Endodermal cell (in vitro differentiated cells): ENCODE results near the gene WNT8A. TPM values are rescaled to one million over a fixed set of nuclear protein-coding genes. Genes with fewer than 3 reads are reported as not detected.

ENCODE experiments used
- DNase-seq: peaks from one replicate; pipeline ENCODE4 v3.0.0-alpha.2; 2017
- H3K27ac ChIP-seq: 2 replicates; pipeline ENCODE4 v1.5.1; 2013; ENCODE audit warnings: mild to moderate bottlenecking, low read depth, low read length, moderate library complexity
- H3K27me3 ChIP-seq: 2 replicates; pipeline ENCODE4 v1.6.1; 2013; ENCODE audit warnings: mild to moderate bottlenecking, low read length, moderate library complexity; ENCODE audit not compliant: insufficient read depth, control insufficient read depth, poor library complexity, severe bottlenecking
- H3K36me3 ChIP-seq: 2 replicates; pipeline ENCODE4 v1.7.0; 2013; ENCODE audit warnings: mild to moderate bottlenecking, low read length, moderate library complexity; ENCODE audit not compliant: control insufficient read depth, insufficient read depth
- H3K4me1 ChIP-seq: one replicate; pipeline ENCODE4 v1.7.0; 2013; ENCODE audit warnings: low read length; ENCODE audit not compliant: control insufficient read depth, insufficient read depth
- H3K4me3 ChIP-seq: 2 replicates; pipeline ENCODE4 v1.5.1; 2013; ENCODE audit warnings: mild to moderate bottlenecking, low read length, moderate library complexity
- H3K9ac ChIP-seq: 2 replicates; pipeline ENCODE4 v1.6.1; 2013; ENCODE audit warnings: mild to moderate bottlenecking, low read length, moderate library complexity; ENCODE audit not compliant: poor library complexity, severe bottlenecking; ENCODE audit errors: extremely low read depth
- H3K9me3 ChIP-seq: 2 replicates; pipeline ENCODE4 v1.6.1; 2013; ENCODE audit warnings: mild to moderate bottlenecking, low read length, moderate library complexity; ENCODE audit not compliant: control insufficient read depth
- H3K27ac Mint-ChIP-seq: 2 replicates; pipeline ENCODE4 v1.8.0; 2020; ENCODE audit warnings: mixed read lengths
- H3K27me3 Mint-ChIP-seq: 2 replicates; pipeline ENCODE4 v1.8.0; 2021; ENCODE audit warnings: mild to moderate bottlenecking, mixed read lengths; ENCODE audit not compliant: insufficient read depth
- H3K36me3 Mint-ChIP-seq: 2 replicates; pipeline ENCODE4 v1.8.0; 2020; ENCODE audit warnings: low read depth, mixed read lengths
- H3K4me1 Mint-ChIP-seq: 2 replicates; pipeline ENCODE4 v1.8.0; 2020; ENCODE audit warnings: mixed read lengths
- H3K4me3 Mint-ChIP-seq: 2 replicates; pipeline ENCODE4 v1.8.0; 2020; ENCODE audit warnings: mild to moderate bottlenecking, moderate library complexity, mixed read lengths
- H3K9me3 Mint-ChIP-seq: 2 replicates; pipeline ENCODE4 v1.8.0; 2020; ENCODE audit warnings: mild to moderate bottlenecking, mixed read lengths
- WGBS, 2 experiments: methylation state at CpG; one replicate each; pipeline versions ENCODE4 v1.1.5 to v1.1.7; 2013; ENCODE audit warnings: missing lambda C conversion rate in 2 of 2, mixed read lengths in 1 of 2; ENCODE audit not compliant: insufficient coverage in 1 of 2, insufficient read length in 1 of 2; 5-methylcytosine and 5-hydroxymethylcytosine counted together
- total RNA-seq, 2 donors: library from RNA; stranded (reverse); fragmentation: NEBNext Ultra II Directional in 1 of 2; extraction: Animal tissue kit (Norgen Biotek cat#: 25700) in 1 of 2; gene quantifications; 2 replicates in 1 of 2; 3 replicates in 1 of 2; pipeline ENCODE4 v1.2.1, GENCODE V29; 2021
- TF ChIP-seq, protein P1 (sequence below): fragments of 200-600 bp; sonication (generic); conservative IDR thresholded peaks from 2 replicates; pipeline ENCODE4 v1.5.0; 2021; ENCODE audit warnings: antibody characterized with exemption, mild to moderate bottlenecking

The WNT8A gene
- total RNA-seq, 2 donors from 2014 or later, result 0.49 to 2.2 TPM

- TF ChIP-seq, protein P1, sequence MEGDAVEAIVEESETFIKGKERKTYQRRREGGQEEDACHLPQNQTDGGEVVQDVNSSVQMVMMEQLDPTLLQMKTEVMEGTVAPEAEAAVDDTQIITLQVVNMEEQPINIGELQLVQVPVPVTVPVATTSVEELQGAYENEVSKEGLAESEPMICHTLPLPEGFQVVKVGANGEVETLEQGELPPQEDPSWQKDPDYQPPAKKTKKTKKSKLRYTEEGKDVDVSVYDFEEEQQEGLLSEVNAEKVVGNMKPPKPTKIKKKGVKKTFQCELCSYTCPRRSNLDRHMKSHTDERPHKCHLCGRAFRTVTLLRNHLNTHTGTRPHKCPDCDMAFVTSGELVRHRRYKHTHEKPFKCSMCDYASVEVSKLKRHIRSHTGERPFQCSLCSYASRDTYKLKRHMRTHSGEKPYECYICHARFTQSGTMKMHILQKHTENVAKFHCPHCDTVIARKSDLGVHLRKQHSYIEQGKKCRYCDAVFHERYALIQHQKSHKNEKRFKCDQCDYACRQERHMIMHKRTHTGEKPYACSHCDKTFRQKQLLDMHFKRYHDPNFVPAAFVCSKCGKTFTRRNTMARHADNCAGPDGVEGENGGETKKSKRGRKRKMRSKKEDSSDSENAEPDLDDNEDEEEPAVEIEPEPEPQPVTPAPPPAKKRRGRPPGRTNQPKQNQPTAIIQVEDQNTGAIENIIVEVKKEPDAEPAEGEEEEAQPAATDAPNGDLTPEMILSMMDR, result no peak
- Mint-ChIP-seq H3K9me3 (no peaks in the 10 kb centered on the region), H3K27me3 (no peaks in the 10 kb centered on the region), H3K4me3 (no peak overlapping the region), H3K4me1 (peaks cover 17% of the 10 kb centered on the region), H3K27ac (no peak overlapping the region), H3K36me3 (no peaks in the 10 kb centered on the region)
- Histone ChIP-seq H3K4me1 (no peaks in the 10 kb centered on the region), H3K36me3 (no peaks in the 10 kb centered on the region), H3K27ac (no peak overlapping the region), H3K4me3 (no peak overlapping the region), H3K27me3 (no peaks in the 10 kb centered on the region), H3K9ac (no peak overlapping the region), H3K9me3 (no peaks in the 10 kb centered on the region)
- DNase-seq, result no peak
- 91 to 100% methylated on average over 4 of the region's 4 CpGs for WGBS, 2 experiments
Observed at GRCh38 chr5:138111181-138111580, 27.3 kb downstream of the WNT8A start.

DNA sequence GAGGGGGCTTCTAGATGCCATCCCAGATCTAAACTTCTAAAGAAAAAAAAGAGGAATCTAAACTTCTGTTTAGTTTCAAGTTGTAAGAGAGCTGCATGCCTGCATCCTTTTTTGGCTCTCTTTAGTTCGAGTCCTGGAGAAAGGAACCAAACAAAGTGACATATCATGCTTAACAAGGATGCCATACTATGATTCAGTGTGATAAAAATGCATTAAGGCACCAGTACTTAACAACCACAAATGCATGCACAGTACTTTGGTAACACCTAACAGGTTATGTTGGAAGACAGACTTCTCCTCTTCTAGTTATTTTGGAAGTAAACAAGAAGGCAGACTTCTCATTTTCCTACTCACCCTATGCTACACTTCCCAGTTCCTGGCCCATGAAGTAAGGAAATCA, 28.1 kb downstream of the WNT8A start:
- H3K9me3 Mint-ChIP-seq, result no peaks in the 10 kb centered on the region
- H3K27ac Mint-ChIP-seq, result no peak overlapping the region
- no peaks in the 10 kb centered on the region for H3K9me3 ChIP-seq
- H3K4me1 ChIP-seq, result no peaks in the 10 kb centered on the region
- H3K36me3 Mint-ChIP-seq, result no peaks in the 10 kb centered on the region
- H3K4me3 Mint-ChIP-seq, result no peak overlapping the region
- H3K4me1 Mint-ChIP-seq, result peaks cover 14% of the 10 kb centered on the region
- WGBS, 2 experiments, result 88% methylated on average over 1 of the region's 1 CpG; no CpG with 5 or more reads in 1 of the 2 experiments
- H3K27me3 ChIP-seq, result no peaks in the 10 kb centered on the region
- no peak overlapping the region for H3K9ac ChIP-seq
- no peak overlapping the region for H3K27ac ChIP-seq
- TF ChIP-seq, protein P1, result no peak
- H3K27me3 Mint-ChIP-seq, result no peaks in the 10 kb centered on the region
- no peaks in the 10 kb centered on the region for H3K36me3 ChIP-seq
- DNase-seq, result no peak
- no peak overlapping the region for H3K4me3 ChIP-seq

DNA sequence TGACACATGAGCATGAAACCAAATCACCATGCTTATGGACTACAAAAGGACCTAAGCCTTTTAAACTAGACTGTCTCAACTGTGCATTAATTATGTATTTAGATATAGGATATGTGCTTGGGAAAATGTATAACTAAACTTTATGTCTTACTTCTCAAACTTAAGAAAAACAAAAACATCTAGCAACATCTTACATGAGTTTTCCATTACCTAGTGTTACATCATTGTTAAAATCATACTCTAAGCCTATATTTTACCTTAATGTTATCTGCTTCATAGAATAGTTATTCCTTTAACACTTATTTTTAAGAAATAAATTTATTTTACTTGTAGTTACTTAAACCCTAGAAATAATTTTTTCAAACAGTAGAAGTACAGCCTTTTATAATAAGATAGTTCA, 31.4 kb downstream of the WNT8A start:
- Histone ChIP-seq H3K27me3 (no peaks in the 10 kb centered on the region), H3K36me3 (no peaks in the 10 kb centered on the region), H3K9me3 (no peaks in the 10 kb centered on the region), H3K4me1 (no peaks in the 10 kb centered on the region), H3K9ac (no peak overlapping the region), H3K27ac (no peak overlapping the region), H3K4me3 (no peak overlapping the region)
- Mint-ChIP-seq H3K36me3 (no peaks in the 10 kb centered on the region), H3K9me3 (no peaks in the 10 kb centered on the region), H3K4me1 (peaks cover 6% of the 10 kb centered on the region), H3K4me3 (no peak overlapping the region), H3K27me3 (no peaks in the 10 kb centered on the region), H3K27ac (no peak overlapping the region)
- DNase-seq, result no peak
- TF ChIP-seq, protein P1, result no peak
